Ectodermal cell (in vitro differentiated cells): ENCODE results near the gene PRG2.
"Not testable (repeated sequence)": the region's sequence is repeated elsewhere in the genome, so short reads cannot be mapped to it uniquely, and the experiment has no call there.

Source experiments
- H3K27ac ChIP-seq: 2 replicates; pipeline ENCODE4 v1.7.0; 2013; ENCODE audit warnings: mild to moderate bottlenecking, low read depth, low read length; ENCODE audit not compliant: insufficient read depth, poor library complexity, severe bottlenecking
- H3K27me3 ChIP-seq: 2 replicates; pipeline ENCODE4 v1.7.0; 2013; ENCODE audit warnings: mild to moderate bottlenecking, low read length; ENCODE audit not compliant: insufficient read depth, control insufficient read depth, poor library complexity, severe bottlenecking
- H3K36me3 ChIP-seq: one replicate; pipeline ENCODE4 v1.7.0; 2013; ENCODE audit warnings: low read length; ENCODE audit not compliant: control insufficient read depth, insufficient read depth
- H3K4me1 ChIP-seq: one replicate; pipeline ENCODE4 v1.7.0; 2013; ENCODE audit warnings: low read length; ENCODE audit not compliant: control insufficient read depth, insufficient read depth
- H3K4me3 ChIP-seq: 2 replicates; pipeline ENCODE4 v1.7.0; 2013; ENCODE audit warnings: low read depth, low read length, control low read depth; ENCODE audit not compliant: insufficient read depth
- H3K9me3 ChIP-seq: 2 replicates; pipeline ENCODE4 v1.7.0; 2013; ENCODE audit warnings: mild to moderate bottlenecking, low read length, moderate library complexity; ENCODE audit not compliant: control insufficient read depth
- WGBS, 2 experiments: methylation state at CpG; one replicate each; pipeline ENCODE4 v1.1.7; 2013; ENCODE audit warnings: missing lambda C conversion rate in 2 of 2; 5-methylcytosine and 5-hydroxymethylcytosine counted together

Gene PRG2

DNA sequence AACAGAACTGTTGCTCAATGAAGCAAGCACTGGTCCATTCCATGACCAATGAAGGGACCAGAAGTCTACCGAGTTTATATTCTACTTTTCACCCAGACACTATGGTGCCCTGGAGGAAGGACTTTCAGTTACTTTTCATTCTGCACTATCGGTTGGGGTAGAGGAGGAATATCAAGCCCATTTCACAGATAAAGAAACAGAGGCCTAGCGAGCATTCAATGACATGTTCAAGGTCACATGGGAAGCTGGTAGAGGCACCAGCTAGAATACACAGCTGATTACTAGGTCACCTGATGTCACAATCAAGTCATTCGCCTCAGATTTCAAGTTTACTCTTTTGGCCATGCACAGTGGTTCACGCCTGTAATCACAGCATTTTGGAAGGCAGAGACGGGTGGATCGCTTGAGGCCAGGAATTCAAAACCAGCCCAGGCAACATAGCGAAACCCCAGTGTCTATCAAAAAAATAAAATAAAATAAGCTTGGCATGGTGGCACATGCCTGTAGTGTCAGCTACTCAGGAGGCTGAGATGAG is 17.6 kb upstream of the PRG2 start:
- no peak overlapping the region for H3K27ac ChIP-seq
- 89 to 93% methylated on average over 8 of the region's 8 CpGs for WGBS, 2 experiments
- H3K9me3 ChIP-seq = no peaks in the 10 kb centered on the region
- no peaks in the 10 kb centered on the region for H3K4me1 ChIP-seq
- no peak overlapping the region for H3K4me3 ChIP-seq
- no peaks in the 10 kb centered on the region for H3K27me3 ChIP-seq
- peaks cover 10% of the 10 kb centered on the region for H3K36me3 ChIP-seq

DNA sequence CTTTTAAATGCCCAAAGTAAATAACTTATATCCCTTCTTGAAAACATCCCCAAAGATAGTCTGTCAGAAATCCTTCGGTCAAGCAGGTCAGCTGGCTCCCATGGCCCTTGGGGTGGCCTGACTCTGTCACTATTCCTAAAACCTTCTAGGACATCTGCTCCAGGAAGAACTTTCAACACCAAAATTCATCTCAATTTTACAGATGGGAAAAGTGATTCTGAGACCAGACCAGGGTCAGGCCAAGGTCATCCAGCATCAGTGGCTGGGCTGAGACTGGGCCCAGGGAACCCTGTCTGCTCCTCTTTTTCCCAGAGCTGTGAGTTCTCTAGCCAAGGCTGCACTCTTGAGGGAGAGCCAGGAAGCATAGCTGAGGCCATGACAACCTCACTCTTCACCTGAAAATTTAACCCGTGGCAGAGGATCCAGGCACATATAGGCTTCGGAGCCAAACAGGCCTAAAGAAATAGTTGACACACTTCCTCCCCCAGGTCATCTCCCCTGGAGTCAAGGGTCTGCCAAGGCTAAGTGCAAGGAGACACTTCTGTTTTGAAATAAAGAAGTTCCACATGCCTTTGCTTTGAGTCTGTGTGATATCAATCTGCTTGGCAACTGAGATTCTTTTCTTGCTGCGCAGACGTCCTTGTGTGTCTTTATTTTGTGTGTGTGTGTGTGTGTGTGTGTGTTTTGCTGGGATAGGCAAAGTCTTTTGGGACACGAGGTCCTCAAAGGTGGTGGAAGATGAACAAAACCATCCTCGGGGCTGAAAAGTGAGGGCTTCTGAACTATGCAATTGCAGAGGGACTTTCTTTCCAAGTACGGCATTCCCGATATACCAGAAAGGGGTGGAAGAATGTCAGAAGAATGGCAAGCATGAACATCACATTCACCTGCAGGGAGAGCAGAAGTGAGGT is 16.8 kb upstream of the PRG2 start:
- Histone ChIP-seq H3K27me3 (no peaks in the 10 kb centered on the region), H3K4me1 (no peaks in the 10 kb centered on the region), H3K4me3 (no peak overlapping the region), H3K36me3 (peaks cover 10% of the 10 kb centered on the region), H3K9me3 (no peaks in the 10 kb centered on the region), H3K27ac (no peak overlapping the region)
- WGBS, 2 experiments = 94% methylated on average over 9 of the region's 9 CpGs

DNA sequence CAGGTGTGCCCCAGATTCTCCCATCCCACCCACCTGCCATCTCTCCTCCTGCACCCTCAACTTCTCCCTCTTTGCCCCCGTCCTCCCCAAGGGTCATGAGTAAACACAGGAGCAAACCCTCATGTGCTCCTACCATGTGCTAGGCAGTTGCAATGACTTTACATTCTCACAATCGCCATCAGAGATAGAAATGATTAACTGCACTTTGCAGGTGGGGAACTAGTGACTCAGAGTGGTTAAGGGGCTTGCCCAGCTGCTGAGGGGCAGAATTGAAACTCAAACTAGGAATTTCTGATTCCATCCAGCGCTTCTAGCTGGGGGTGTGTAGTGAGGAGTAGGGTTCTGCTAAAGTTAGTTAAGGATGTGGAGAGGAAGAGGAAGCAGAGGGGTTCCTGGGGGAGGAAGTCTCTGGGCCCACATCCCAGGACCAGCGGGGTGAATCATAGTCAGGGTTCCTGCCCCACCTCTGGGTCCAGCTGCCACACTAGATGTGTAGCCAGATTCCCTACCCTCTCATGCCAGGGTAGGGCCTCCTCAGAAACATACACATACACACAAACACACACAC is 16.0 kb upstream of the PRG2 start:
- Histone ChIP-seq H3K27me3 (no peaks in the 10 kb centered on the region), H3K9me3 (no peaks in the 10 kb centered on the region), H3K36me3 (peaks cover 10% of the 10 kb centered on the region), H3K4me3 (no peak overlapping the region), H3K4me1 (no peaks in the 10 kb centered on the region), H3K27ac (no peak overlapping the region)
- WGBS, 2 experiments = 88 to 89% methylated on average over 4 of the region's 4 CpGs

DNA sequence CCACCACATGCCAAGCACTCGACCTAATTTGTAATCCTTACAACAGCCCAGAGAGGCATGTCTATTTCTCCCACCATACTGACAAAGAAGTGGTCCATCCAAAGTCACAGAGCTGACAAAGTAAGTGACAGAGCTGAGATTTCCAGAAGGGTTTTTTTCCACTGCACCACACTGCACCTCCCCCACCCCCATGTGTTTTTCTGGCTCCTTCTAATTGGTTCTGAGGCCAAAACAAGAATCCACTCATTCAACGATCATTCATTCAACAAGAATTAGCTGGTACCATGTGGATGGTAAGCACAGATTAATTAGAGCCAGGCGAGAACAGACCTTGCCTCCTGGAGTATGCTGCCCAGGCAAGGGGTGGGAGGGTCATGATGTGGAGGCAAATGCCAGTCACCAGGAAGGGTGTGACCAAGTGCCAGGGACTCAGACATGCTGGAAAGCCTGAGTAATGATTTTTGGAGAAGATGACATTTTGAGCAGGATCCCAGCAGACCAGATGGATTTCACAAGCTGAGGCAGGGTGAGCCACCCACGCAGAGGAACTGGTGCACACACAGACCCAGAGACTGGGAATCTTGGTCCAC is 14.9 kb upstream of the PRG2 start:
- Histone ChIP-seq H3K27ac (no peak overlapping the region), H3K27me3 (no peaks in the 10 kb centered on the region), H3K4me1 (no peaks in the 10 kb centered on the region), H3K36me3 (peaks cover 10% of the 10 kb centered on the region), H3K9me3 (no peaks in the 10 kb centered on the region), H3K4me3 (no peak overlapping the region)
- WGBS, 2 experiments = 92% methylated on average over 4 of the region's 4 CpGs

DNA sequence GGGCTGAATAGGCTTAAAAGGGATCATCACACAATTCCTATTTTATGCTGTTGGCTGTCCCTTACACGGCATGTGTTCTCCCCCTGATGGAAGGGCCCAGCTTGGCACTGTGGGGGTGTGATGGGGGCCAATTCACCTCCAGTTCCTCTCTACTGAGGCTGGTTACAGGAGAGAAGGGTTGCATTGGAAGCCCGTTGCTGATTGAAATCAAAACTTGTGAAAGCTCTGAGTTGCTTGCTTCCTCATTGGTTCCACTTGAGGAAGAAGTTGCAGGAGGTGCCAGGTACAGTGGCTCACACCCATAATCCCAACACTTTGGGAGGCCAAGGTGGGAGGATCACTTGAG is 13.3 kb upstream of the PRG2 start:
- Histone ChIP-seq H3K36me3 (peaks cover 8% of the 10 kb centered on the region), H3K27ac (no peak overlapping the region), H3K4me3 (no peak overlapping the region), H3K27me3 (no peaks in the 10 kb centered on the region), H3K4me1 (no peaks in the 10 kb centered on the region), H3K9me3 (no peaks in the 10 kb centered on the region)
- WGBS, 2 experiments = 88 to 93% methylated on average over 2 of the region's 2 CpGs

DNA sequence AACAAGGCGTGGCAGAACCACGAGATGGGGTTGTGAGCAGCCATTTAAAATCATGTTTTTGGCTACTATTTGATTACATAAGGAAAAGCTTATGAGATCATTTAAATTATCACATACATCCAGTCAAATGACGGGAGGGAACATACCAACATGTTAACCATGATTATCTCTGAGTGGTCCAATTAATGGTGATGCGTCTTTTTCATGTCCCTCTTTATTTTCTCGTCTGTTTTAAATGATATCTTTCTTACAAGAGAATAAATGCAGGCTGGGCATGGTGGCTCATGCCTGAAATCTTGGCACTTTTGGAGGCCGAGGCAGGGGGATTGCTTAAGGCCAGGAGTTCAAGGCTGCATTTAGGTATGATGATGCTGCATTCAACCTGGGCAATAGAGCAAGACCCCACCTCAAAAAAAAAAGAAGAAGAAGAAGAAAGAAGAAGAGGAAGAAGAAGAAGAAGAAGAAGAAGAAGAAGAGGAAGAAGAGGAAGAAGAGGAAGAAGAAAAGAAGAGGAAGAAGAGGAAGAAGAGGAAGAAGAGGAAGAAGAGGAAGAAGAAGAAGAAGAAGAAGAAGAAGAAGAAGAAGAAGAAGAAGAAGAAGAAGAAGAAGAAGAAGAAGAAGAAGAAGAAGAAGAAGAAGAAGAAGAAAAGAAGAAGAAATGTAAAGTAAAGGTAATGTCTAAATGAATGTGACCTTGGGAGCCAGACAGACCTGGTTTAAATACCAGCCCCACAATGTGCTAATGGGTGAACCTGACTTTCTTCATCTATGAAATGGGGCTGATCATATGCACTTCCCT is 12.8 kb upstream of the PRG2 start:
- 80 to 90% methylated on average over 6 of the region's 6 CpGs for WGBS, 2 experiments
- not testable (repeated sequence) for H3K4me1 ChIP-seq, H3K4me3 ChIP-seq, H3K27ac ChIP-seq, H3K36me3 ChIP-seq, H3K27me3 ChIP-seq, H3K9me3 ChIP-seq

DNA sequence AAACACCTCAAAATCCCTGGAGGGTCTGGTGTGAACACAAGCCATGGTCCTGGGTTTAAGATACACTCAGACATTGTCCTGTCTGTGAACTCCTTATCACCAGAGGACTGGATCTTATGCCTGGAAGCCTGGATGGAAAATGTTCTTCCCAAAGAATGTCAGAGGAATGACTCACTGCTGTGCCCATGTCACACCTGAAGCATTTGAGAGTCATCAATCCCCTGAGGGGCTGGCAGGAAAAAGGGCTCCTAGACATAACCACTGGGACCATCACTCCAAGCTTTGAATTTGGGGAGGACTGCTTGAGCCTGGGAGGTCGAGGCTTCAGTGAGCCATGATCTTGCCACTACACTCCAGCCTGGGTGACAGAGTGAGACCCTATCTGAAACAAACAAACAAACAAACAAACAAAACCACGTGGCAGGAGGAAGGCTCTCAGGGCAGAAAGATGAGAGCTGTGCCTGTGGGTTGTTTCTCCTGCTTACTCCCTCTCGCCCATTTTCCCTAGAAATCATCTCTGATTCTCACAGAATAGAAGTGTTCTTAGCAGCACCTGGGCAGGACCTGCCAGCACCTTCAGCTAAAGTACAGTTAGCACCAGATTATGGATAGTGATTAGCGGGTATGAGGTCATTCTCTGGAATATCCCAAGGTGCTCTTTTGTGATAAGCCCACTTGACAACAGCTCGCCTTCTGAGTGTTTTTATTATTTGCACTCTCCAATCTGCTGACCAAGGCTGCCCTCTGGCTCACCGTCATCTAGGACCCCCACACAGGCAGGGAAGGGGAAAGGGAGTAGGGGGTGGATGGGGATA is 11.9 kb upstream of the PRG2 start:
- Histone ChIP-seq H3K4me1 (no peaks in the 10 kb centered on the region), H3K27ac (no peak overlapping the region), H3K36me3 (peaks cover 6% of the 10 kb centered on the region), H3K4me3 (no peak overlapping the region), H3K27me3 (no peaks in the 10 kb centered on the region), H3K9me3 (no peaks in the 10 kb centered on the region)
- 70 to 73% methylated on average over 6 of the region's 6 CpGs for WGBS, 2 experiments

DNA sequence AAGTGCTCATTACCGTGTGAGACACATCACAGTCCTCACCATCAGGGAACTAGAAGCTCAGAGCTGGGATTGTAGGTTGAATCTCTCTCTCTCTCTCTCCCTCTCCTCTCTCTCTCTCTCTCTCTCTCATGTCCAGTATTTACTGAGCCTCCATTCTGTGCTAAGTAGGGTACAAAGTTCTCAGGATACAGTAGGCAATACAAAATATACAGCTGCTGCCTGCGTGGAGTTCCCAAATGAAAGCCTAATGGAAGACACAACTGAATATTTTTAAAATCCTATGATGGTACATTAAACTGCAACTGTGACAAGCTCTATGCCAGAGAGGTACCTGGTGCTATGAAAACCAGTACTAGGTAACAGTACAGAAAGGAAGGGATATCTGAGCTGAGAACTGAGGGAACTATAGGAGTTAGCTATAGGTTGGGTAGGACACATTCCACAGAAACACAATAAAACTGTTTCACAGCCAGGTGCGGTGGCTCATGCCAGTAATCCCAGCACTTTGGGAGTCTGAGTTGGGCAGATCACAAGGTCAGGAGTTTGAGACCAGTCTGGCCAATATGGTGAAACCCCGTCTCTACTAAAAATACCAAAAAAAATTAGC is 9.6 kb upstream of the PRG2 start:
- no peaks in the 10 kb centered on the region for H3K4me1 ChIP-seq
- no peaks in the 10 kb centered on the region for H3K27me3 ChIP-seq
- no peak overlapping the region for H3K27ac ChIP-seq
- no peak overlapping the region for H3K4me3 ChIP-seq
- H3K9me3 ChIP-seq = no peaks in the 10 kb centered on the region
- 89 to 94% methylated on average over 4 of the region's 4 CpGs for WGBS, 2 experiments
- no peaks in the 10 kb centered on the region for H3K36me3 ChIP-seq

DNA sequence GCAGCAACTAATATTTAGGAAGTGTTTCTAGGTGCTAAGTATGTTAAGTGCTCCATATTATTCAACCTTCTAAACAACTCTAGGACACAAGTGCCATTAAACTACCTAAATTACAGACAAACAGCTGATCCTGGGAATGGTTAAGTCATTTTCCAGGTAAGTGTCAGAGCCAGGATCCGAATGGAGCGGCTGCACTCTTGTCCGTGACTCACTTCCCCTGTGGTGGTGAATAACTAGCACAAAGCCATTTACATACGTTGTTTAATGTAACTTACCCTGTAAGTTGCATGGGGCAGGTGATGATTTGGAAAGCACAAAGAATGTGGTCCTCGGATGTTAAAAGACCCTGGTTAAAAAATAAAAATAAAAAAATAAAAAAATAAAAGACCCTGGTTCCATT is 8.8 kb upstream of the PRG2 start:
- Histone ChIP-seq H3K9me3 (no peaks in the 10 kb centered on the region), H3K27me3 (no peaks in the 10 kb centered on the region), H3K27ac (no peak overlapping the region), H3K4me1 (no peaks in the 10 kb centered on the region), H3K4me3 (no peak overlapping the region), H3K36me3 (no peaks in the 10 kb centered on the region)
- 74 to 81% methylated on average over 4 of the region's 5 CpGs for WGBS, 2 experiments
